Measurements from ENCODE around the gene OR9A4.
"Not testable (repeated sequence)": the region's sequence is repeated elsewhere in the genome, so short reads cannot be mapped to it uniquely, and the experiment has no call there.

The OR9A4 gene

GRCh38 chr7:141916099-141916498 is at the start of gene OR9A4:
Gene OR9A4, plus strand, starts transcription at chr7:141916399. Its CDS starts 2,477 bp downstream, at chr7:141918876.
- DNase-seq (ENCODE audit: low read depth in 3 of 3) = no peak

GRCh38 chr7:141866974-141867373 is 49.2 kb upstream of the OR9A4 start:
- no peak for DNase-seq (ENCODE audit: low read depth in 3 of 3)

GRCh38 chr7:141872931-141873330 is 43.3 kb upstream of the OR9A4 start:
- DNase-seq (ENCODE audit: low read depth in 3 of 3) = no peak

- DNase-seq (ENCODE audit: low read depth in 3 of 3) = no peak
These were observed 41.4 kb upstream of the OR9A4 start for GRCh38 chr7:141874787-141875186.

GRCh38 chr7:141875453-141875852 is 40.7 kb upstream of the OR9A4 start:
- DNase-seq (ENCODE audit: low read depth in 3 of 3) = no peak

GRCh38 chr7:141876371-141876770 is 39.8 kb upstream of the OR9A4 start:
- DNase-seq (ENCODE audit: low read depth in 3 of 3) = no peak

GRCh38 chr7:141877365-141877764 is 38.8 kb upstream of the OR9A4 start:
- no peak for DNase-seq (ENCODE audit: low read depth in 3 of 3)

- DNase-seq (ENCODE audit: low read depth in 3 of 3) = no peak
These were observed 35.2 kb upstream of the OR9A4 start for GRCh38 chr7:141880960-141881359.

GRCh38 chr7:141884539-141885225 is 31.5 kb upstream of the OR9A4 start:
- no peak for DNase-seq (ENCODE audit: low read depth in 3 of 3)

GRCh38 chr7:141889321-141889720 is 26.9 kb upstream of the OR9A4 start:
- DNase-seq (ENCODE audit: low read depth in 3 of 3) = no peak

- no peak for DNase-seq (ENCODE audit: low read depth in 3 of 3)
These were observed 24.9 kb upstream of the OR9A4 start for GRCh38 chr7:141891336-141891735.

GRCh38 chr7:141899366-141899765 is 16.8 kb upstream of the OR9A4 start:
- DNase-seq (ENCODE audit: low read depth in 3 of 3) = not testable (repeated sequence)

- no peak for DNase-seq (ENCODE audit: low read depth in 3 of 3)
These were observed 9.9 kb upstream of the OR9A4 start for GRCh38 chr7:141906285-141906684.

GRCh38 chr7:141911391-141911790 is 4.8 kb upstream of the OR9A4 start:
- DNase-seq (ENCODE audit: low read depth in 3 of 3) = no peak

- DNase-seq (ENCODE audit: low read depth in 3 of 3) = no peak
These were observed 634 bp upstream of the OR9A4 start for GRCh38 chr7:141915565-141915964.

GRCh38 chr7:141920281-141920680 is 4.1 kb downstream of the OR9A4 start:
- no peak for DNase-seq (ENCODE audit: low read depth in 3 of 3)

- no peak for DNase-seq (ENCODE audit: low read depth in 3 of 3)
These were observed 12.1 kb downstream of the OR9A4 start for GRCh38 chr7:141928146-141928844.

GRCh38 chr7:141928845-141929195 is 12.6 kb downstream of the OR9A4 start:
- DNase-seq (ENCODE audit: low read depth in 3 of 3) = no peak

- no peak for DNase-seq (ENCODE audit: low read depth in 3 of 3)
These were observed 14.0 kb downstream of the OR9A4 start for GRCh38 chr7:141930211-141930610.

GRCh38 chr7:141941075-141941474 is 24.9 kb downstream of the OR9A4 start:
- no peak for DNase-seq (ENCODE audit: low read depth in 3 of 3)

- DNase-seq (ENCODE audit: low read depth in 3 of 3) = no peak
These were observed 27.6 kb downstream of the OR9A4 start for GRCh38 chr7:141943846-141944245.

GRCh38 chr7:141944811-141945210 is 28.6 kb downstream of the OR9A4 start:
- no peak for DNase-seq (ENCODE audit: low read depth in 3 of 3)

- DNase-seq (ENCODE audit: low read depth in 3 of 3) = no peak
These were observed 29.2 kb downstream of the OR9A4 start for GRCh38 chr7:141945356-141945755.

- DNase-seq (ENCODE audit: low read depth in 3 of 3) = no peak
These were observed 30.6 kb downstream of the OR9A4 start, which contains the start of gene CLEC5A for GRCh38 chr7:141946796-141947195. Gene CLEC5A, minus strand, starts transcription at chr7:141946974. Its CDS starts 682 bp downstream, at chr7:141946292.
